Measurements from ENCODE around the gene AP5S1. TPM values are rescaled to one million over a fixed set of nuclear protein-coding genes. Genes with fewer than 3 reads are reported as not detected.

Gene AP5S1
- total and polyA plus RNA-seq, 2 experiments from 2014 or later: 20.5 to 25.0 TPM

DNA sequence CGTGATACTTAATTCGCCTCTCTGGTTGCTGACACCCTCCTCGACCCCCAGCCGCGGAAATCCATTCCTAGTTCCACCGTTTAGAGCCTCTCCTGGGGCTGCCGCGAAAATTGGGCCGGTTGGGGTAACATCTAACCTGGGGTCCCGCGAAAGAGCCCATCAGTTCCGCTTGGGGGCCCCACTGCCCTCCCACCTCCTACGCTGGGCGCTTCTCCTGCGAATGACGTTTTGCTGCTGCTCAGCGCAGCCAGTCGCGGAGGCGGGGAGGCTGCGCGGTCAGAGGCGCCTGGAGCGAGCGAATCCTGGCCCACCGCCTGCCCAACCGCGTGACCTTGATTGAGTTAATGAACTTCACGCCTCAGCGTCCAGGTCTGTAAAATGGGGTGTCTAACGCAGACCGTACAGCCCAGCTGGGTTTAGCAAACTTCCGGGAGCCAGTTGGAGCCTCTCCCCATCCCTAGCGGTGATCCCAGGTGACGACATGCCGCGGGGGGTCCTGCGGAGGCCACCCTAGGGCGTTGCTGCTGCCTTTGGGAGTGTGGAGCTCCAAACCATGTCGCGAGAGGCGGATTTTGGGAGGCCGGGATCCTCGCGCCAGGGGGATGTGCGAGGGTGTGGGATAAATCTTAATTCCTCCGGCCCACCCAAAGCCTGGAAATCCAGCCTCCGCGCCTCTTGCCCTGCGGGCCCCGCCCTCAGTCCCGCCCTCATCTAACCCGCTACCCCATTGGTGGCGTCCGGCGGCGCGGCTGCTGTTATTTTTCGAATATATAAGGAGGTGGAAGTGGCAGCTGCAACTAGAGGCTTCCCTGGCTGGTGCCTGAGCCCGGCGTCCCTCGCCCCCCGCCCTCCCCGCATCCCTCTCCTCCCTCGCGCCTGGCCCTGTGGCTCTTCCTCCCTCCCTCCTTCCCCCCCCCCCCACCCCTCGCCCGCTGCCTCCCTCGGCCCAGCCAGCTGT is 24.6 kb upstream of the AP5S1 start, which contains the start of gene CDC25B:
TSS of gene CDC25B (plus strand) at position 800 of the 958 bp plus-strand sequence. CDS start 222 bp downstream, outside the sequence.
- Histone ChIP-seq H3K4me1 (ENCODE audit: insufficient read depth) (0 out of 2 replicates have a peak, but pooled peaks cover 12% of the 10 kb centered on the region), H4K20me1 (ENCODE audit: insufficient read depth) (no peaks in the 10 kb centered on the region), H3K79me2 (ENCODE audit: insufficient read depth) (peaks cover 41% of the 10 kb centered on the region), H3K36me3 (ENCODE audit: low read depth) (no peaks in the 10 kb centered on the region; the same call in 1 of the 2 replicates), H3K9me2 (ENCODE audit: insufficient read depth) (no peaks in the 10 kb centered on the region), H3K9me3 (ENCODE audit: low read depth) (no peaks in the 10 kb centered on the region), H3K9ac (peak within 1 kb of the TSS; percentile 94), H3K4me2 (ENCODE audit: unreplicated experiment) (peak within 1 kb of the TSS; percentile 86), H3K27ac (peak within 1 kb of the TSS; percentile 98), H3F3A (ENCODE audit: insufficient read depth) (no peaks in the 10 kb centered on the region), H2AFZ (peak within 1 kb of the TSS; percentile 83), H3K4me3 (peak within 1 kb of the TSS; percentile 85), H3K27me3 (replicated peaks; ENCODE audit: insufficient read depth) (no peaks in the 10 kb centered on the region)
- peak; percentile 97 for DNase-seq
- in situ Hi-C loops (cut with MboI): no loop called here
- TF ChIP-seq EZH2 (IDR thresholded peaks at IDR 0.05; ENCODE audit: insufficient read depth, poor library complexity, severe bottlenecking) (no peak), EZH2phosphoT487 (IDR thresholded peaks at IDR 0.05; ENCODE audit: insufficient read depth, low read depth) (no peak)
- 1% methylated on average over 48 to 67 of the region's 69 CpGs for WGBS, 2 experiments (ENCODE audit: low coverage in 1 of 2, low lambda C conversion rate in 2 of 2, missing lambda C conversion rate in 2 of 2)

DNA sequence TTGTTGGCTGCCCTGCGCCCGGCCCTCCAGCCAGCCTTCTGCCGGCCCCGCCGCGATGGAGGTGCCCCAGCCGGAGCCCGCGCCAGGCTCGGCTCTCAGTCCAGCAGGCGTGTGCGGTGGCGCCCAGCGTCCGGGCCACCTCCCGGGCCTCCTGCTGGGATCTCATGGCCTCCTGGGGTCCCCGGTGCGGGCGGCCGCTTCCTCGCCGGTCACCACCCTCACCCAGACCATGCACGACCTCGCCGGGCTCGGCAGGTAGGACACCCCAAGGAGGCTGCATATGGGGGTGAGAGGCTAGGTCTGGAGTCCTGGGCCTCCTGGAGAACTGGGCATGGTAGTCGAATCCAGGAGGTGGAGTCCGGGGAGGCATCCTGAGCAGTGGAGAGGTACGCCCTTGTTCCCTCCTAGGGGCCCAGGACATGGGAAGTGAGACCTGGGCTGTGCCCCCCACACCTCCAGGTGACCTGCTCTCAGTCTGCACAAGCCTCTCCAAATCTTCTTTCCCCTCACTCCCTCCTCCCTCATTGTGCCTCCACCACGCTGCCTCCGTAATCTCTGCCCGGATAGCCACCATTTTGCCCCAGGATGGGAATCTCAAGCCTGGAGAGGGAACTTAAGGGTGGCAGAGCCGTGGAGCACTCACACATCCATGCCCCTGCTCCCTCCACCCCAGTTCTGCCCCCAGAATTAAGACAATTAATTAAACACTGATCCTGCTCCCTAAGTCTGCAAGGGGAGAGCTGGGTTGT is 23.7 kb upstream of the AP5S1 start:
- Histone ChIP-seq H3K4me2 (ENCODE audit: unreplicated experiment) (peak overlapping the region; percentile 75), H3K4me3 (peak overlapping the region; percentile 85), H3K79me2 (ENCODE audit: insufficient read depth) (peaks cover 41% of the 10 kb centered on the region), H3K9me2 (ENCODE audit: insufficient read depth) (no peaks in the 10 kb centered on the region), H3F3A (ENCODE audit: insufficient read depth) (no peaks in the 10 kb centered on the region), H3K9me3 (ENCODE audit: low read depth) (no peaks in the 10 kb centered on the region), H3K27me3 (replicated peaks; ENCODE audit: insufficient read depth) (no peaks in the 10 kb centered on the region), H3K4me1 (ENCODE audit: insufficient read depth) (0 out of 2 replicates have a peak, but pooled peaks cover 12% of the 10 kb centered on the region), H4K20me1 (ENCODE audit: insufficient read depth) (no peaks in the 10 kb centered on the region), H3K36me3 (ENCODE audit: low read depth) (no peaks in the 10 kb centered on the region; the same call in 1 of the 2 replicates), H3K27ac (peak overlapping the region; percentile 28; the same call in 1 of the 2 replicates), H2AFZ (no peak overlapping the region), H3K9ac (peak overlapping the region; percentile 94)
- no peak for DNase-seq
- TF ChIP-seq EZH2 (IDR thresholded peaks at IDR 0.05; ENCODE audit: insufficient read depth, poor library complexity, severe bottlenecking): no peak
- TF ChIP-seq EZH2phosphoT487 (IDR thresholded peaks at IDR 0.05; ENCODE audit: insufficient read depth, low read depth): no peak
- in situ Hi-C loops (cut with MboI): no loop called here
- 4 to 6% methylated on average over 30 to 33 of the region's 33 CpGs for WGBS, 2 experiments (ENCODE audit: low coverage in 1 of 2, low lambda C conversion rate in 2 of 2, missing lambda C conversion rate in 2 of 2)

DNA sequence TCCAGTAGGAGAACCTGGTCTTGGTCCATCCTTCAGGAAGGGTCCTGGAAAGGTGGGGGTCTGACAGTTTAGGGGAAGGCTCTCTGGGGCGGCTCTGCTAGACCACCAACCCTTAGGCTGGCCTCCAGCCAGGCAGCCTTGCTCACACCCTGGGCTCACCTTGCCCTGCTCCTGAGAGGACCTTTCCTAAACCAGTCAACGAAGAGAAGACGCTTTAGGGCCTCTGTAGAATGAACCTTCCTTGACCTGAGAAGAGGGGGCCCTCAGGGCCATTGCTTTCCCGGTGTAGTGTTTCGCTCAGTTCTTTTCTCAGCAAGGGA is 23.2 kb upstream of the AP5S1 start:
- no peak overlapping the region for H3K27ac ChIP-seq
- no peaks in the 10 kb centered on the region for H4K20me1 ChIP-seq (ENCODE audit: insufficient read depth)
- H3K79me2 ChIP-seq (ENCODE audit: insufficient read depth): peaks cover 41% of the 10 kb centered on the region
- WGBS, 2 experiments (ENCODE audit: low coverage in 1 of 2, low lambda C conversion rate in 2 of 2, missing lambda C conversion rate in 2 of 2): 70 to 74% methylated on average over 5 of the region's 5 CpGs
- H2AFZ ChIP-seq: no peak overlapping the region
- no peaks in the 10 kb centered on the region for H3K27me3 ChIP-seq (replicated peaks; ENCODE audit: insufficient read depth)
- in situ Hi-C loops (cut with MboI): no loop called here
- peak overlapping the region; percentile 85 for H3K4me3 ChIP-seq
- no peaks in the 10 kb centered on the region for H3K9me2 ChIP-seq (ENCODE audit: insufficient read depth)
- H3K36me3 ChIP-seq (ENCODE audit: low read depth): no peaks in the 10 kb centered on the region; the same call in 1 of the 2 replicates
- H3K4me1 ChIP-seq (ENCODE audit: insufficient read depth): 0 out of 2 replicates have a peak, but pooled peaks cover 12% of the 10 kb centered on the region
- peak overlapping the region; percentile 75 for H3K4me2 ChIP-seq (ENCODE audit: unreplicated experiment)
- peak overlapping the region; percentile 94 for H3K9ac ChIP-seq
- no peaks in the 10 kb centered on the region for H3F3A ChIP-seq (ENCODE audit: insufficient read depth)
- H3K9me3 ChIP-seq (ENCODE audit: low read depth): no peaks in the 10 kb centered on the region
- no peak for DNase-seq
- TF ChIP-seq EZH2 (IDR thresholded peaks at IDR 0.05; ENCODE audit: insufficient read depth, poor library complexity, severe bottlenecking): no peak
- TF ChIP-seq EZH2phosphoT487 (IDR thresholded peaks at IDR 0.05; ENCODE audit: insufficient read depth, low read depth): no peak
